ENCODE data around the gene PARVA. TPM values are rescaled to one million over a fixed set of nuclear protein-coding genes. Genes with fewer than 3 reads are reported as not detected.

Gene PARVA
- total RNA-seq, 3 donors from 2014 or later = 55.7 to 191 (median 57.1) TPM

GRCh38 chr11:12394601-12395000, 17.2 kb downstream of the PARVA start:
- no peaks in the 10 kb centered on the region for H3K4me1 ChIP-seq (ENCODE audit: low read depth)
- TF ChIP-seq, protein P1, sequence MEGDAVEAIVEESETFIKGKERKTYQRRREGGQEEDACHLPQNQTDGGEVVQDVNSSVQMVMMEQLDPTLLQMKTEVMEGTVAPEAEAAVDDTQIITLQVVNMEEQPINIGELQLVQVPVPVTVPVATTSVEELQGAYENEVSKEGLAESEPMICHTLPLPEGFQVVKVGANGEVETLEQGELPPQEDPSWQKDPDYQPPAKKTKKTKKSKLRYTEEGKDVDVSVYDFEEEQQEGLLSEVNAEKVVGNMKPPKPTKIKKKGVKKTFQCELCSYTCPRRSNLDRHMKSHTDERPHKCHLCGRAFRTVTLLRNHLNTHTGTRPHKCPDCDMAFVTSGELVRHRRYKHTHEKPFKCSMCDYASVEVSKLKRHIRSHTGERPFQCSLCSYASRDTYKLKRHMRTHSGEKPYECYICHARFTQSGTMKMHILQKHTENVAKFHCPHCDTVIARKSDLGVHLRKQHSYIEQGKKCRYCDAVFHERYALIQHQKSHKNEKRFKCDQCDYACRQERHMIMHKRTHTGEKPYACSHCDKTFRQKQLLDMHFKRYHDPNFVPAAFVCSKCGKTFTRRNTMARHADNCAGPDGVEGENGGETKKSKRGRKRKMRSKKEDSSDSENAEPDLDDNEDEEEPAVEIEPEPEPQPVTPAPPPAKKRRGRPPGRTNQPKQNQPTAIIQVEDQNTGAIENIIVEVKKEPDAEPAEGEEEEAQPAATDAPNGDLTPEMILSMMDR (IDR thresholded peaks at IDR 0.05) = no peak
- intact Hi-C loops (cut with DNase I, micrococcal nuclease) = no loop called here

DNA sequence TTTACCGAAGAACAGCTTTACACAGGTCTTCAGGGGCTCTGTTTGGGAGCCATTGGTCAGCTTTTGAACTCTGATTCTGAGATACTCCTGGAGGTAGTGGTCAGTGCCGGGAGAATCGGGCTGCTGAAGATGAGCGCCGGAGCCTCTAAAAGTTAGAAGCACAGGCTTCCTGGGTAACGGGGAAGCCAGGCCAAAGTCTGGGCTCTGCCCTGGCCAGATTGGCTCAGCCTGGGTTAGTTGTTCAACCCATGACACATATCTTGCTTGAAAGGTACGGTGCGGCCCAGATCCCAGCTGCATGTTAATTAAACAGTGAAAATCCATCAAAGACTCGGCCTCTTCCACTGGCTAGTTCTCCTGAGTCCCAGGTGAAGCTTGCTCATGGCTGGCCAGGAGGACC, 18.0 kb downstream of the PARVA start:
- TF ChIP-seq, protein P1 (IDR thresholded peaks at IDR 0.05) = no peak
- H3K9me3 ChIP-seq = no peaks in the 10 kb centered on the region
- DNase-seq (no peak), ATAC-seq (no peak)
- no peaks in the 10 kb centered on the region for H3K4me1 ChIP-seq (ENCODE audit: low read depth)
- no peaks in the 10 kb centered on the region for H3K36me3 ChIP-seq (ENCODE audit: low read depth)
- H3K4me3 ChIP-seq = no peak overlapping the region
- intact Hi-C loops (cut with DNase I, micrococcal nuclease) = no loop called here

More at GRCh38 chr11:12394601-12395000, 17.2 kb downstream of the PARVA start:
- Histone ChIP-seq H3K9me3 (no peaks in the 10 kb centered on the region), H3K36me3 (ENCODE audit: low read depth) (no peaks in the 10 kb centered on the region), H3K4me3 (no peak overlapping the region)
- DNase-seq (no peak), ATAC-seq (no peak)

DNA sequence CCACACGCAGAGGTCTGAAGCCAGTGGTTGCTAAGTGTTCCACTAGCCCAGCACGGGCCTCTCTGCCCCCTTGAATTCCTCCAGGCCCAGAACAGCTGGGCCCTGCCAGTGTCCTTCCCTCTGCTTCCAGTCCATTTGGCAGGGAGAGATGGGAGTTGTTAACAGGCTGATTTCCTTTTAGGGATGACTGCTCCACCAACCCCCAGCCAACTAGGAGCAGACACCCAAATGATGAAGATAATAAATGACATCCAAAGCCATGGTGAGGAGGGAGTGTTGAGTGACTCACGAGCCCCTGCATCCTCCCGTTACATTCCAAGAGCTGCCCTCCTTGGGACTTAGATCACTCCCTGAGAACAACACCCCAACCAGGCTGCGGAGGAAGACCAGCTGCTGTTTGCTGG, 20.6 kb downstream of the PARVA start:
- peak in 2 of 3 donors; percentile 17 to 41 for DNase-seq
- intact Hi-C loops (cut with DNase I, micrococcal nuclease) = no loop called here
- ATAC-seq = peak; percentile 64
- Histone ChIP-seq H3K4me1 (ENCODE audit: low read depth) (no peaks in the 10 kb centered on the region), H3K36me3 (ENCODE audit: low read depth) (no peaks in the 10 kb centered on the region), H3K9me3 (no peaks in the 10 kb centered on the region), H3K4me3 (no peak overlapping the region)
- TF ChIP-seq, protein P1 (IDR thresholded peaks at IDR 0.05) = no peak

DNA sequence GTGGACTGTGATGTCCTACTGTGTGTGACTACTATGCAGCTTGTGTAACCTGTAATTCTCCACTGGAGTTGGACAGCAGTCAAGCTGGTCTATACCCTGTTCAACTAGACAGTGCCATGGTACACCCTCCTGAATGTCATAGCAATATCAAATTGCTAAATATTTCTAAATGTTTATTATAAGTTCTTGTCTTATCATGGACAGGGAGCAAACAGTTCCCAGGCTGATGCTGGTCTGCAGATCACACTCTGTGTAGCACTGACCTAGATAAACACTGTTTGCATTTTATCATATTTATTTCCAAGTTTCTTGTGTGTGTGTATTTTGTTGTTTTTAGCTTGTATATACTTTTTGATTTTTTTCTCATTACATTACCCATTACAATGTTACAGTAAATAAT, 22.0 kb downstream of the PARVA start:
- Histone ChIP-seq H3K36me3 (ENCODE audit: low read depth) (no peaks in the 10 kb centered on the region), H3K4me1 (ENCODE audit: low read depth) (no peaks in the 10 kb centered on the region), H3K4me3 (no peak overlapping the region), H3K9me3 (no peaks in the 10 kb centered on the region)
- TF ChIP-seq, protein P1 (IDR thresholded peaks at IDR 0.05) = no peak
- DNase-seq (no peak), ATAC-seq (no peak)
- intact Hi-C loops (cut with DNase I, micrococcal nuclease) = no loop called here

DNA sequence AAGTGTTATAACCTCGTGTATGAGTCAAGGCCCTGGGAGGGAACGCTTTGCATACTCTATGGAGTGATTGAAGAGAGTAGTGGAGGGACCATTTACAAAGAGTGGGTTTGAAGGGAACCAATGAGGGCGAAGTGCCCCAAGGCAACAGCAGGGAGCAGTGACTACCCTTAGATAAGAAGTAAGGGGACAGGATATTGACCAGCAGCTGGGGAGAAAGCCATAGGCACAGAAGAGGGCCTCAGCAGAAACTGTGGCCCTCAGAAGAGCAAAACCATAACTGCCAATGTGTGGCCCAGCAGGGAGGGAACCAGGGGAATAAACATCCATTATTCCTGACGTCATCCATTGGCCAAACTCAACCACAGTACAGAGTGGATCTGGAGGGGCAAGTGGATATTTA, 24.7 kb downstream of the PARVA start:
- intact Hi-C loops (cut with DNase I, micrococcal nuclease) = no loop called here

More for the DNA sequence above, 24.7 kb downstream of the PARVA start:
- TF ChIP-seq, protein P1 (IDR thresholded peaks at IDR 0.05) = no peak
- no peaks in the 10 kb centered on the region for H3K9me3 ChIP-seq
- H3K4me3 ChIP-seq = no peak overlapping the region
- DNase-seq = no peak
- no peaks in the 10 kb centered on the region for H3K4me1 ChIP-seq (ENCODE audit: low read depth)
- no peak for ATAC-seq
- no peaks in the 10 kb centered on the region for H3K36me3 ChIP-seq (ENCODE audit: low read depth)
